Skin of body (tissue), 2 donors: Measurements from ENCODE around the gene ACVRL1. TPM values are rescaled to one million over a fixed set of nuclear protein-coding genes. Genes with fewer than 3 reads are reported as not detected.
A peak's percentile ranks its signal among the peaks of the same experiment; 100 is the strongest.

Experiments
- DNase-seq: peaks from one replicate; lab custom pipeline; 2025; lab: John Stamatoyannopoulos, UW
- total RNA-seq: library from RNA; depleted of rRNA; stranded (reverse); fragments of >200 nt; gene quantifications from one replicate; pipeline ENCODE4 v1.2.3, GENCODE V29; 2014

Gene ACVRL1
- total RNA-seq, 1 donor from 2014 or later, result 46.8 TPM

- no peak for DNase-seq
Measured at GRCh38 chr12:51942056-51942455, 34.8 kb downstream of the ACVRL1 start.

GRCh38 chr12:51942501-51943000 lies 35.2 kb downstream of the ACVRL1 start:
- no peak for DNase-seq

- no peak for DNase-seq
Measured at GRCh38 chr12:51943346-51943745, 36.0 kb downstream of the ACVRL1 start.

- DNase-seq, result no peak
Measured at GRCh38 chr12:51944608-51945233, 37.4 kb downstream of the ACVRL1 start.

GRCh38 chr12:51947246-51947996 lies 40.1 kb downstream of the ACVRL1 start:
- DNase-seq, result no peak

GRCh38 chr12:51948066-51948465 lies 40.8 kb downstream of the ACVRL1 start:
- no peak for DNase-seq

- no peak for DNase-seq
Measured at GRCh38 chr12:51949342-51950030, 42.2 kb downstream of the ACVRL1 start.

- no peak for DNase-seq
Measured at GRCh38 chr12:51950682-51951198, 43.4 kb downstream of the ACVRL1 start.

- peak; percentile 90 for DNase-seq
Measured at GRCh38 chr12:51951199-51951842, 44.0 kb downstream of the ACVRL1 start, which contains the start of gene ACVR1B. TSS of gene ACVR1B (plus strand) at chr12:51951699. CDS start at chr12:51951744, 45 bp downstream.

GRCh38 chr12:51951843-51952722 lies 44.8 kb downstream of the ACVRL1 start:
- DNase-seq, result no peak

GRCh38 chr12:51953089-51953488 lies 45.8 kb downstream of the ACVRL1 start:
- no peak for DNase-seq

GRCh38 chr12:51953864-51954263 lies 46.6 kb downstream of the ACVRL1 start:
- no peak for DNase-seq

- DNase-seq, result no peak
Measured at GRCh38 chr12:51954561-51955361, 47.5 kb downstream of the ACVRL1 start.

GRCh38 chr12:51955702-51956101 lies 48.4 kb downstream of the ACVRL1 start:
- DNase-seq, result no peak

GRCh38 chr12:51958542-51958941 lies 51.2 kb downstream of the ACVRL1 start:
- no peak for DNase-seq

GRCh38 chr12:51959211-51959610 lies 51.9 kb downstream of the ACVRL1 start:
- peak; percentile 17 for DNase-seq

GRCh38 chr12:51959921-51960320 lies 52.6 kb downstream of the ACVRL1 start:
- DNase-seq, result no peak

- no peak for DNase-seq
Measured at GRCh38 chr12:51960488-51960887, 53.2 kb downstream of the ACVRL1 start.

- no peak for DNase-seq
Measured at GRCh38 chr12:51960890-51961289, 53.6 kb downstream of the ACVRL1 start.

- no peak for DNase-seq
Measured at GRCh38 chr12:51961834-51962233, 54.5 kb downstream of the ACVRL1 start.
